AG04449 (cell line): Measurements from ENCODE around the gene HOXB1.

Source experiments
- CTCF ChIA-PET: fragments of 350-600 bp; formaldehyde crosslinking; extraction: SDS; loops from one replicate; lab custom pipeline; 2021; ENCODE audit warnings: antibody characterized with exemption; lab: Yijun Ruan, JAX
- POLR2A ChIA-PET: fragments of 400-600, 350-600 bp; formaldehyde crosslinking; extraction: SDS; loops from one replicate; lab custom pipeline; 2020; ENCODE audit warnings: antibody characterized with exemption, inconsistent platforms; lab: Yijun Ruan, JAX
- DNase-seq: peaks from one replicate; pipeline ENCODE4 v3.0.0-alpha.2; 2010; ENCODE audit warnings: low read depth, low spot score
- H3K4me3 ChIP-seq: 2 replicates; pipeline ENCODE4 v1.5.1; 2011; ENCODE audit warnings: low read depth, mild to moderate bottlenecking, control low read depth, low read length
- TF ChIP-seq, protein P1 (sequence below): IDR thresholded peaks from one replicate; pipeline ENCODE4 v1.5.1; 2011; ENCODE audit warnings: mild to moderate bottlenecking, moderate library complexity, low read length, control low read depth, inconsistent platforms; ENCODE audit not compliant: insufficient read depth; ENCODE audit errors: missing control alignments

HOXB1 gene

DNA sequence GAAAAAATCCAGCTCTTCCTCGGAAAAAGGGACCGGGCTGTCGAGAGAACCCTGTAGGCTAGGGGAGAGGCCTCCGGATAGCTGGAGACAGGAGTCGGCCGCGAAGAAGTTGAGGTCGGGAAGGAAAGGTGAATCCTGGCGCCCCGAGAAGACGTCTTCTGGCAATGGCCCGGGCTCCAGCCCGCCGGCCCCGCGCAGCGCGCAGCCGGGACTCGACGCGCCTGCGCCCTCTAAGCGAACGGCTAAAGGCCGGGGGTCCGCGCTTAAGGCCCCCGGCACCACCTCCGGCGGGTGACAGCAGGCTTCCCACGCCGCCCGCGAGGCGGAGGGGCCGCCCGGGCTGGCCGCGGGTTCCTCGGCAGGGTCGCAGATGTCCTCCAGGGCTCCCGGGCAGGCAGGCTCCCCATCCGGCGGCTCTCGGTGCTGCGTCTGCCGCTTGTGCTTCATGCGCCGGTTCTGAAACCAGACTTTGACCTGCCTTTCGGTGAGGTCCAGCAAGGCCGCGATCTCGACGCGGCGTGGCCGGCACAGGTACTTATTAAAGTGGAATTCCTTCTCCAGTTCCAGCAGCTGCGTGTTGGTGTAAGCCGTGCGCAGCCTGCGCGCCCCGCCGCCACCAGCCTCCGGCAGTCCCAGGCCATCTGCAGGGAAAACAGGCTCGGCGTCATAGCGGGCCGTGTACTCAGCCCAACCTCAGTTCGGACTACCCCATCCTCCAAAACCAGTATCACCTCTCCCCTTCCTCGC lies 12.5 kb upstream of the HOXB1 start:
- TF ChIP-seq, protein P1, sequence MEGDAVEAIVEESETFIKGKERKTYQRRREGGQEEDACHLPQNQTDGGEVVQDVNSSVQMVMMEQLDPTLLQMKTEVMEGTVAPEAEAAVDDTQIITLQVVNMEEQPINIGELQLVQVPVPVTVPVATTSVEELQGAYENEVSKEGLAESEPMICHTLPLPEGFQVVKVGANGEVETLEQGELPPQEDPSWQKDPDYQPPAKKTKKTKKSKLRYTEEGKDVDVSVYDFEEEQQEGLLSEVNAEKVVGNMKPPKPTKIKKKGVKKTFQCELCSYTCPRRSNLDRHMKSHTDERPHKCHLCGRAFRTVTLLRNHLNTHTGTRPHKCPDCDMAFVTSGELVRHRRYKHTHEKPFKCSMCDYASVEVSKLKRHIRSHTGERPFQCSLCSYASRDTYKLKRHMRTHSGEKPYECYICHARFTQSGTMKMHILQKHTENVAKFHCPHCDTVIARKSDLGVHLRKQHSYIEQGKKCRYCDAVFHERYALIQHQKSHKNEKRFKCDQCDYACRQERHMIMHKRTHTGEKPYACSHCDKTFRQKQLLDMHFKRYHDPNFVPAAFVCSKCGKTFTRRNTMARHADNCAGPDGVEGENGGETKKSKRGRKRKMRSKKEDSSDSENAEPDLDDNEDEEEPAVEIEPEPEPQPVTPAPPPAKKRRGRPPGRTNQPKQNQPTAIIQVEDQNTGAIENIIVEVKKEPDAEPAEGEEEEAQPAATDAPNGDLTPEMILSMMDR, result no peak
- DNase-seq, result no peak
- ChIA-PET CTCF (interaction anchor here (1.9 kb wide), 1 partner anchor 192 kb away, joined by 6 read pairs; no protein-coding TSS in a partner anchor), POLR2A (interaction anchor here (0.6 to 6.4 kb wide), 5 partner anchors 14 to 58 kb away, joined by 3 to 57 read pairs (median 4); no protein-coding TSS in a partner anchor)
- peak overlapping the region; percentile 84 for H3K4me3 ChIP-seq

DNA sequence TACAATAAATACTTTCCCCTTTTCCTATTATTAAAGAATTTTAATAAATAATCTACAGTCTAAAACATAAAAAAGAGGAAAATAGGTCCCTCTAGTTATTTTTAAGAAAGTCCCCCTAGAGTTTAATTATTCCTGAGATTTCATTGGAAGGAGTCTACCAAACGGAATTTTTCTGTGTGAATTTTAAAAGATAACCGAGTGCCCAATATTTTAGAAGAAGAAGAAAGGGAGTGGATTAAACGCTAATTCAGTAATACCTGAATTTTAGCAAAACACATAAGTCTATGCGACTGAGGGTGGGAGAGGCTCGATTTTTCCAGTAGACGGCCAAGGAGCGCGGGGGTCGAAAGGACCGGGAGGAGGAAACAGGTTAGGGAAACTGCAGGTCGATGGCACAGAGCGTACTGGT lies 11.9 kb upstream of the HOXB1 start:
- DNase-seq, result no peak
- peak overlapping the region; percentile 84 for H3K4me3 ChIP-seq
- POLR2A ChIA-PET, result interaction anchor here (0.6 to 6.4 kb wide), 3 partner anchors 25 to 58 kb away, joined by 3 to 57 read pairs (median 3); no protein-coding TSS in a partner anchor
- TF ChIP-seq, protein P1, result no peak
- CTCF ChIA-PET, result interaction anchor here (1.3 to 1.9 kb wide), 2 partner anchors 50 to 191 kb away, joined by 5 to 6 read pairs; no protein-coding TSS in a partner anchor

DNA sequence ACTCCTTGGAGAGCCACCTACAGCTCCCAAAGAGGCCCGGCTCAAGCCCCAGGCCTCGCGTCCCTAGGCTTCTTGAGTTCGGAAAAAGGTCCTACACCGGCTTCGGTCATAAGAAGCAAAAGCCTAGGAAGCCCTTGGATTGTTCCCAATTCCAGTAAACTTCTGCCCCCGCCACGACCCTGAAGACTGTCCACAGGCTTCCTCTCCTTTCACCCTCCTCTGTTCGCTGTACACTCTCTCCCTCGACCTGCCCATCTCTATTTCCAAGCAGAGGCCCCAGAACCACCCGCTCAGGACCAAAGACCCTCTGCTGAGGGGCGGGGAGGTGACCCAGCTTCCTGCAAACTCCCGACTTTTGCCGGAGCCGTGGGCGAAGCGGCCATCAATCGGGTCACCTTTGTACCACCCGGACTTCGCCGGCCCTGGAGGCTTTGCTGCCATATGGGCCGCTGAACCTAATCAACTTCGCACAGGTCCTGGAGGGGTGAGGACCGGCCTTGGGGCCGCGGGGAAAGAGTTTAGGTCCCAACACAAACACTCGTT lies 11.4 kb upstream of the HOXB1 start:
- ChIA-PET POLR2A (interaction anchor here (0.6 to 6.4 kb wide), 12 partner anchors 8 to 57 kb away, joined by 3 to 57 read pairs (median 4); partner anchors contain the start of genes HOXB4 and HOXB5), CTCF (interaction anchor here (0.6 to 3.2 kb wide), 6 partner anchors 41 to 206 kb away, joined by 3 to 23 read pairs (median 4); no protein-coding TSS in a partner anchor)
- TF ChIP-seq, protein P1, result no peak
- peak overlapping the region; percentile 84 for H3K4me3 ChIP-seq
- DNase-seq, result no peak

DNA sequence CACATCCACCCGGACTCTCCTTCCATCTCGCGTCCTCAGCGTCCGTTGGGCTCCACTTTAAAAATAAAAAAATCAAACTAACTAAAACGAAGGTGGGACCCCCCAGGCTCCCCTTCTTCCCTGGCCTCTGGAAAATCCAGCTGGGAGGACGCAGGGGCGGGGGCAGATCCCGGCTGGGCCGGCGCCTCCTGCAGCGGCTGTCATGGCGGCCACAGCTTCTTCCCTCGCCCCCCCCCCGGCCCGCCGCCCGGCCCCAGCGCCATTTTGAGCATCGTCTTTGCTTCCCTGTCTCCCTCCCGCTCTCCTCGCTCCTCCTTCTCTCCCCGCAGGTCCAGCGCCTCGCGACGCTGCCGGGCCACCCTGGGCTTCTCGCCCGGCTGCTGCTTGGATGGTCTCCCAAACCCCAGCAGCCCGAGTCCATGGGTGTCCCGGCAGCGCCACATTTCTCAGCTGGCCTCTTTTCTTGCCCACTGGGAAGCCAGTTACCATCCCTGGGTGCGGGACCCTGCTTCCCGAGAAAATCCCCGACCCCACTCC lies 10.8 kb upstream of the HOXB1 start:
- TF ChIP-seq, protein P1, result no peak
- H3K4me3 ChIP-seq, result peak overlapping the region; percentile 84
- POLR2A ChIA-PET, result interaction anchor here (0.6 to 6.4 kb wide), 12 partner anchors 9 to 57 kb away, joined by 3 to 57 read pairs (median 4); partner anchors contain the start of genes HOXB4 and HOXB5

DNA sequence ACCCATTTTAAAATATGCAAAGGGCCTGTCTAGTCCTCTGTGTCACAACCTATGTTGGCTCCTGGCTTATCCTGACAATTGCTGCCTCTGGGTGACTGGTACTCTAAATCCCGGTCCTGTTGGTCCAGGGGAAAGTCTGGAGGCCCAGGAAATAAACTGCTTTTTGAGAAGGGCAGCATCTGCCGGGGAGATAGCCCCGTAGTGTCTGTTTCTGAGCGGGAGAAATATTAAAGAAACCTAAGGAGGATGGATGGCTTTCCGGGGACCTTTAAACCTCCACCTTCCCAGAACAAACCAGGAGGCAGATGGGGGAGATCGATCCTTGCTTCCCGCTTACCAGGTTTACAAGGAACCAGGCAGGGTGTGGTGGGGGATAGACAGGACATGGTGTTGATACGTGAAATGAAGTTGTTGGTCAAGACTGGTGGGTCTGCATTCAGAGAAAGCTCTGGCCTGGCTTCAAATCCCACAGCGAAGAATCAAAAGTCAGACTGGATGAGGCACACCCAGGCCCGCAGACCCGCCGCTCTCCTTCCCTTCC lies 10.3 kb upstream of the HOXB1 start:
- ChIA-PET CTCF (interaction anchor here (0.7 to 3.2 kb wide), 7 partner anchors 8 to 205 kb away, joined by 3 to 23 read pairs (median 7); no protein-coding TSS in a partner anchor), POLR2A (interaction anchor here (0.6 to 6.4 kb wide), 11 partner anchors 9 to 56 kb away, joined by 3 to 57 read pairs (median 5); partner anchors contain the start of genes HOXB4 and HOXB5)
- TF ChIP-seq, protein P1, result no peak
- H3K4me3 ChIP-seq, result peak overlapping the region; percentile 84
- no peak for DNase-seq

More for the DNA sequence above, 10.8 kb upstream of the HOXB1 start:
- CTCF ChIA-PET, result interaction anchor here (0.6 to 3.2 kb wide), 8 partner anchors 14 to 205 kb away, joined by 3 to 23 read pairs (median 3); no protein-coding TSS in a partner anchor
- no peak for DNase-seq
